T-helper 2 cell treated with Interferon-gamma antibody and Interleukin-4, amounts not matched to agents 100 ng/mL and 5 ng/mL, for 36 hours (primary cell): ENCODE results near the gene GZMA. TPM values are rescaled to one million over a fixed set of nuclear protein-coding genes. Genes with fewer than 3 reads are reported as not detected.
"Not testable (repeated sequence)": the region's sequence is repeated elsewhere in the genome, so short reads cannot be mapped to it uniquely, and the experiment has no call there.

Experiments used
- intact Hi-C: fragments of 100-400 bp; cut with micrococcal nuclease; formaldehyde crosslinking; loops from one replicate; pipeline ENCODE4 v1.15.1; 2023
- total RNA-seq: library from RNA; stranded (reverse); gene quantifications from 2 replicates; pipeline ENCODE4 v1.2.3, GENCODE V29; 2022

The GZMA gene
- total RNA-seq: 738 and 757 TPM in 2 replicates

- intact Hi-C loops: loop anchor here (1.0 to 5.0 kb wide), 8 partner anchors 32 to 200 kb away; no protein-coding TSS in a partner anchor
Measured at GRCh38 chr5:55102348-55102747, at the start of gene GZMA. TSS of gene GZMA (plus strand) at chr5:55102646. CDS start at chr5:55102683, 37 bp downstream.

DNA sequence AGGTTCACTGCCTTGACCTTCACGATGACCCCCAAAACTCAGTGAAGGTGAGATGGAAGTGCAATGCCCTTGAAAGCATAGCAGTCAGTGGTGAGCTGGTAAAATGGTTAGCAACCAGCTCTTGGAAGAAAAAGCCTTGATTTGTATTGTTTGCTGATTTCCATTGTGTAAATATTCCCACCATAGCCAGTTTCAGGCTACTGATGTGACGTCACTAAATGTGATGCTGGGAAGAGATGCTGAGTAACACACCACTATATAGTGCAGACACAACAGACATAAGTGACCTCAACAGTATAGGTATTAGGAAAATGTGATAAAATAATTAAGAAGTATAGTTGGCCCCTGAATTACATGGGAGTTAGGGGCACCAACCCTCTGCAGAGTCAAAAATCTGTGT, 47.3 kb upstream of the GZMA start:
- intact Hi-C loops: no loop called here

DNA sequence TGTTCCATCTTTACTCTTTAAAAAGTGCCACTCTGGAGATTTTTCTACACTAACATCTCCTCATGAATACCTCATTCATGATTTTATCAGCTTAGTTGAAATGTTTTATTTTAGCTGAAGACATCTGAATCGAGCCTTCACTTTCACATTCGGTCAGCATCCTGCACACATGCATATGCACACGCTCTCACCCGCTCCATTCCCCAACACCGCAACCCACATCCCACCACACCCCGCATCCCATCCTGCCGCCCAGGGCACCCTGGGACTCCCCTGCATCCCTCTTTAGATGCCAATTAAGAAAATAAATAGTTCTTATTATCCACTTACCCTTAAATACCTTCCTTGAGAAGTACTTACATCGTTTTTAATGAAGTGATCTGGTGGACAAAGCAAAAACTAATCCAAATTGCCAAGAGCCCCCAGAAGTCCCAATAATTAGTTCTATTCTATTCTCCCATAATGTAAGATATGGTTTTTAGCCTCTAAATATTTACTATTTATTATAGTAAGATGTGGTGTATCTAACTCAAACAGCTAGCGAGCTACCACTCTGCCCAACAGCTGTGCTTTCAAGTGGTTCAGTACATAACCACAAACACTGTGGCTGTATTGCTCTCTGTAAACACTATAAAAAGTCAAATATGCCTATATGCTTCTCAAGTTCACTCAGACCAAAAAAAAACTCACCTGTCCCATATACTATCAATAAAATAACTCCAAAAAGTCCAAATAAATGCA, 40.2 kb upstream of the GZMA start:
- intact Hi-C loops: loop anchor here (1.0 to 2.0 kb wide), 10 partner anchors 10 to 159 kb away; partner anchors contain the start of gene GZMA

DNA sequence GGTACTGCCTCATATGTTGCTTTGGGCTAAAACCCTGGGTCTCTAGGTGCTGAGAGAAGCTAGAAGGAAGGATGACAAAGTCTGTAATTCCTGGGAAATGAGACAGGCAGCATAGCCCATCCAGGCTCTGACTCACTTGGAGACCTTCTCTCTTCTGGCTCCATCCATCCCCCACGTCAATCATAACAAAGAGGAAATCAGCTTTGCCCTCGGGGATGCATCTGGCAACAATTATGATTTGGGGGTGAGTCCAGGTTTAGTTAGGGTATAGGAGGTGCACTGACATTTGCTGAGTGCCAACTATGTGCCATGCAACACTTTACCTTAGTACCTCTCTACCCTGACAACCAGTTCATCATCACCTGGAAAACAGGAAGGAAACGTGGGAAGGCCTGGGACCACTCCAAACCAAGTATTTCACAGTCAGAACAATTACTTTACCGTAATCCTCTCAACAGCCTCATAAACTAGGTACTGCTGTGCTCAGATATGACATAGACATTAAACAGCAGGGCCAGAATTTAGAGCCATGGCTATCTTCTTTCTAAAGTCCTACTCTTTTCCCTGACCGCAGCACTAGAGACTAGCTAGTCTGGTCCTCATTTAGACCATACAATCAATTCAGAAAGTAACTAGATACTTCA, 39.1 kb upstream of the GZMA start:
- intact Hi-C loops: loop anchor here (2.0 kb wide), 3 partner anchors 71 to 161 kb away; no protein-coding TSS in a partner anchor

- intact Hi-C loops: loop anchor here (2.0 kb wide), 3 partner anchors 71 to 161 kb away; no protein-coding TSS in a partner anchor
Measured at GRCh38 chr5:55063899-55064298, 38.5 kb upstream of the GZMA start.

- intact Hi-C loops: no loop called here
Measured at GRCh38 chr5:55064523-55064922, 37.9 kb upstream of the GZMA start.

GRCh38 chr5:55066277-55066676, 36.2 kb upstream of the GZMA start:
- intact Hi-C loops: no loop called here

GRCh38 chr5:55070968-55071367, 31.5 kb upstream of the GZMA start:
- intact Hi-C loops: no loop called here

DNA sequence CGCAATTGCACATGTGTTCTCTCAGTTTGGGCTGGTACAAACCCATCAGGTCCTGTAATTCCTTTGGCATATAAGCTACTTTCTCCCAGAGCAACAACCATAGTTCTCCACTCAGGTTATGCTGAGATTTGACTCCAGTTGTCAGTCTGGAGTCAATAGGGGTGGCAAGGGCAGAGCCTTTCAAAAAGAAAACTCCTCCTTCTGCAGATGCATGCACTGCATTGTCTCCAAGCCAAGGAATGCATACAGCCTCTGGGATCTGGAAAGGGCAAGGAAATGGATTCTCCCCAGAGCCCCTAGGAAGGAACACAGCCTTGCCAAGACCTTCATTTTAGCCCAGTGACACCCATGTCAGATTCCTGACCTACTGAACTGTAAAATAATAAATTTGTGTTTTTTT, 31.0 kb upstream of the GZMA start:
- intact Hi-C loops: no loop called here

DNA sequence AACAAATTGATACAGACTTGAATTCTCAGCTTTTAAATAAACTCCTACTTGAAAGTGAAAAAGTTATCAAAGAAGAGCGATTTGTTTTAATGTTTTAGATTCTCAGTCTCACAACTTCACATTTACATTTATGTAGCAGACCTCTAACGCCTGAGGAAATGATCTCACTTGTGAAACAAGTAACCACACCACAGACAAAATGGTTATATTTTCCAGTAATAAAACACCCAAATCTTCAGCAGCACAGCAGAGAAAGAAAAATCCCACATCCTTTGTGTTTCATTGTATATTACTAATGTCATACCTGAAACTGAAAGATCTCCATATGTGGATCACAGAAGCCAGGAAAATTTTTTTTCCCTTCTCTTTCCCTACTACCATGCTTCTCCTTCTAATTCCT, 29.8 kb upstream of the GZMA start:
- intact Hi-C loops: loop anchor here (1.0 to 2.0 kb wide), 5 partner anchors 10 to 74 kb away; no protein-coding TSS in a partner anchor

DNA sequence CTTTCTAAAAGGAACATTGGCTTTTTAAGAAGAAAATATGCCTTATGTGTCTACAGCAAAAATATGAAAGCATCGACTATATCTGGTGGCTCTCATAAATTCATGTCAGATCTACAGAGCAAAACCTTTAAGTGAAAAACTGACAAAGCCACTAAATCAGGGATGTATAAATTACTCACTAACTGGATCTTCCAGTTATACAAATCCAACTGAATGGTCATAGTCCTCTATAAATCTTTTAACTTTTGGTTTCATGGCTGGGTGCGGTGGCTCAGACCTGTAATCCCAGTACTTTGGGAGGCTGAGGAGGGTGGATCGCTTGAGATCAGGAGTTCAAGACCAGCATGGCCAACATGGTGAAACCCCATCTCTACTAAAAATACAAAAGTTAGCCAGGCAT, 29.2 kb upstream of the GZMA start:
- intact Hi-C loops: loop anchor here (2.0 kb wide), 2 partner anchors 62 to 74 kb away; no protein-coding TSS in a partner anchor

GRCh38 chr5:55081541-55081940, 20.9 kb upstream of the GZMA start:
- intact Hi-C loops: no loop called here

GRCh38 chr5:55089301-55089700, 13.1 kb upstream of the GZMA start:
- intact Hi-C loops: not testable (repeated sequence)

DNA sequence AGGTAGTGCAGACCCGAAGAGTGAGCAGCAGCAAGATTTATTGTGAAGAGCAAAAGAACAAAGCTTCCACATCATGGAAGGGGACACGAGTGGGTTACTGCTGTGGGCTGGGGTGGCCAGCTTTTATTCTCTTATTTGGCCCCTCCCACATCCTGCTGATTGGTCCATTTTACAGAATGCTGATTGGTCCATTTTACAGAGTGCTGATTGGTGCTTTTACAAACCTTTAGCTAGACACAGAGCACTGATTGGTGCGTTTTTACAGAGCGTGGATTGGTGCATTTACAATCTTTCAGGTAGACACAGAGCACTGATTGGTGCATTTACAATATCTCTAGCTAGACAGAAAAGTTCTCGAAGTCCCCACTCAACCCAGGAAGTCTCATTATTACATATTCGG, 11.4 kb upstream of the GZMA start:
- intact Hi-C loops: not testable (repeated sequence)

GRCh38 chr5:55096182-55096581, 6.3 kb upstream of the GZMA start:
- intact Hi-C loops: loop anchor here (1.0 kb wide), 1 partner anchor 34 kb away; no protein-coding TSS in a partner anchor

GRCh38 chr5:55096861-55097260, 5.6 kb upstream of the GZMA start:
- intact Hi-C loops: loop anchor here (1.0 kb wide), 1 partner anchor 35 kb away; no protein-coding TSS in a partner anchor

GRCh38 chr5:55101148-55101547, 1.3 kb upstream of the GZMA start:
- intact Hi-C loops: loop anchor here (1.0 to 5.0 kb wide), 2 partner anchors 29 to 99 kb away; no protein-coding TSS in a partner anchor

- intact Hi-C loops: loop anchor here (1.0 to 5.0 kb wide), 9 partner anchors 29 to 199 kb away; no protein-coding TSS in a partner anchor
Measured at GRCh38 chr5:55101556-55102276, 730 bp upstream of the GZMA start.

DNA sequence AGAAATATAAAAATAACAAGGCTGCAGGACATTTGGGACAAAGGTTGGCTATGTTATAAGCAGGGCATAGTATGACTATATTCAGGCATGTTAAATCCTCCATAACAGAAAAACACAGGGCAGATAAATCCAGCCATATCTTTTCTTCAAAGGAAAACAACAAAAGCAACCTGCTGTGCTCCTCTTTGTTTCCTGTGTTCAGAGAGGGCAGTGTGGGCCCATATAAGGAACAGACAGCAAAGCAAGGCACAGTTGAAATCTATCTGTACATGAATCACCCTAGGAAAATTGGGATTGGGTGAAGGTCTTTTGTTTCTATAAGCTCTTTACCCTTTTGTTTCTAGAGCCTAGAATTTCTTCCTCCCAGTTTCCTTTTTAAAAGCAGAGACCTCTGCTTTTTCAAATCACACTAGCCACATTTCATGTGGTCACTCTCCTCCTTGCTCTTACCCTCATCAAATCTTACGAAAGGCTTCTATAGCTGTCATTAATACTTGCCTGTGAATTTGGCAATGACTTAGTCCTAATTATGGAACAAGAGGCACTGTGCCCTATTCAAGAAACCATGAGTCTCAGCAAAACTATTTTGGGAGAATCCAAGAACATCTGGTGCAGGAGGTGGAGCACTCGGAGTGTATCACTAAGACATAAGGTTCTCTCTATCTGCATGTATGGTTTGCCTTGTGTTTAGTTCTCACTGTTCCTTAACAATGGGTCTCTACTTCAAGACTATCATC, 1.8 kb downstream of the GZMA start:
- intact Hi-C loops: loop anchor here (5.0 kb wide), 1 partner anchor 102 kb away; no protein-coding TSS in a partner anchor

GRCh38 chr5:55104946-55105701, 2.7 kb downstream of the GZMA start:
- intact Hi-C loops: loop anchor here (5.0 kb wide), 1 partner anchor 103 kb away; no protein-coding TSS in a partner anchor
